GM21423 (cell line): ENCODE data around the gene ADAMTS2.

ENCODE experiments used
- ATAC-seq: cut with Tn5 transposase; IDR thresholded peaks from one replicate; pipeline ENCODE4 v1.9.1; 2021; ENCODE audit warnings: mild to moderate bottlenecking, moderate library complexity; ENCODE audit not compliant: unreplicated experiment

ADAMTS2 gene

DNA sequence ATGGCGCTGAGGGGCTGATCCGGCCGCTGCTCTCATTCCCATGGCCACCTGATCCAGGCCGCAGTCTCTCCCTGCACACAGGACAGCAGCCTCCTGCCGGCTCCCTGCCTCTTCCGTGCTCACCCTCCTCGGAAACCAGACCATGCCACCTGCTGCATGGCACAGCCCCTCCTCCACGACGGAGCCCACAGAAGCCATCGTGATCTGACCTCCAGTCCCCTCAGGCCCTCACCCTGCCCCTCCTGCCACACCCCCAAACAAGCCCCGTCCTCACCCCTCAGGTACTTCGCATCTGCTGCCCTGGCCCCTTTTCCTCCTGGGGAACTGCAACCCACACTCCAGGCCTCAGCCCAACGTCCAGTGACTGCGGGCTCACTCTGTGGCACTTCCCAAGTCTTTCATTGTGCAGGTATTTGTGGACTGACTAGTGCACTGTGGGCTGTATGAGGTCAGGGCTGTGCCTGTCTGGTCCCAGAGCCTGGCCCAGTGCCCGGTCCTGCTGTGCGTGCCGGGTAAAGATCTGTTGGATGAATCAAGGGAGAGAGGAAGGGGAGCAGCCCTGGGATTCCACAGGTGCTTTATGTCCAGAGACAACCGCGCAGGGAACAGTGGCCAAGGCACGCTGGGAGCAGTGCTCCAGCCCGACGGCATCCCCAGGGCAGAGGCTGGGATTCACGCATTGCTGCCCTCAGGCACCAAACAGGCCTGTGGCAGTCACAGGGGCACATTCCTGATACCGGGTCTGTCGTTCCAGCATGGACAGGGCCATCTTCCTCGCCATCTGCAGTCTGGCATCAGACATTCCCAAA, 86.1 kb downstream of the ADAMTS2 start:
- ATAC-seq = no peak

DNA sequence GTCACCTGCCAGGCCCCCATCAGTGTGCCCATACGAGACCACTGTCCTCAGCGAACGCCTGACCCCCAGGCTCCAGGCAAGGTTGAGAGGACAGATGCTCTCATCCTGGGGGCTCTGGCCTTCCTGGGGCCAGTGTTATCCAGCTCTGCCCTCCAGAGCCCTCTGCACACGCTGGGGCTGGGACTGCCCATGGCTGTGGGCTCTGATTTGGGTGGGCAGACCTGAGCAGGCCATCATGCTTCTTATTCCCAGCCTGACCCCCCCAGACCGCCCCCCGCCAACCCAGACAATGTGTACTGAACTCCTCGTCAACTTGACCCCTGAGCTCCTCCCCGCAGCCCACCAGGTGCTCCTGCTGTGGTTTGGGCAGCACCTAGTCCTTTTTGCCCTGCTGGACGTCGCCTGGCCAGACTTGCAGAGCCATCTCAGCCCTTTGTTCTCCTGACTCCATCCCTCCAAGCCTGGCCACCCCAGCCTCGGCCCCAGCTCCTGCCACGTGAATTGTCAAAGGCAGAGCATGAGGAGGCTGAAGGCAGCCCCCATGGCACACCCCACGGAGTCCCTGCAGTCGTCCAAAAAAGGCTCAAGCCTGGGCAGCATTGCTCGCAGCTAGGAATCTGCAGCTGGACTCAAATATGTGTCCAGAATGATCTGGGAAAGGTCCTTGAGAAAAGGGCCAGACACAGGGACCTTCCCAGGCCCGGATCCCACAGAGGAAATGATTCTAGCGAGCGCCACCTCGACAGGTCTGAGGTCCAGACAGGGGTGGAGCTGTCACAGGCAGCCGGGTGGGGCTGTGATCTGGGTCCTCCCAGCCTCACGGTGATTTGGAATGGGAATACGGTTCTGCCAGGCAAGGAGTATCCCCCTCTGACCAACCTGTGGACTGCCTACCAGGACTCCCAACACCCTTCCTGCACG, 87.0 kb downstream of the ADAMTS2 start:
- ATAC-seq = no peak

DNA sequence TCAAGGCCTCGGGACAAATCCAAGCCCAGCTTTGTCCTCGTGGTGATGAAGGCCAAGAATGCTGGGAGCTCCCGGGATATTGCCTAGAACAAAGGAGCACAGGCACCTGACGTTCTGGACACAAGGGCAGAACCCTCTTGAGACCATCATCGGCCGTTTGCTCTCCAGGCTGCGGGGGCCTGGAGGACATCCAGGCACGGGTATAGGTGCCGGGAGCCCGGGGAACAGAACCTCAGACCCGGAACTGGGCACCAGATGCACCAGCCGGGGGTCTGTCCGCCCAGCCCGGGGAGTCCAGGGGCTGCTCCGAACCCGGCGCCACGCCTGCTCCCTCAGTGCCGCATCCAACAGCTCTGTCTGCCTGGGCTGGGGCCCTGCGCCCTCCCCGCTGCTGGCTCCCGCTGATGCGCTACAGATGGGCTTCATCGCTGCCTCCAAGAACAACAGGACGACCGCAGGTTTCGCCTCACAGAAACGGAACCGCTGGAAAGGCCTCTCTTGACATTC, 88.0 kb downstream of the ADAMTS2 start:
- ATAC-seq = no peak

DNA sequence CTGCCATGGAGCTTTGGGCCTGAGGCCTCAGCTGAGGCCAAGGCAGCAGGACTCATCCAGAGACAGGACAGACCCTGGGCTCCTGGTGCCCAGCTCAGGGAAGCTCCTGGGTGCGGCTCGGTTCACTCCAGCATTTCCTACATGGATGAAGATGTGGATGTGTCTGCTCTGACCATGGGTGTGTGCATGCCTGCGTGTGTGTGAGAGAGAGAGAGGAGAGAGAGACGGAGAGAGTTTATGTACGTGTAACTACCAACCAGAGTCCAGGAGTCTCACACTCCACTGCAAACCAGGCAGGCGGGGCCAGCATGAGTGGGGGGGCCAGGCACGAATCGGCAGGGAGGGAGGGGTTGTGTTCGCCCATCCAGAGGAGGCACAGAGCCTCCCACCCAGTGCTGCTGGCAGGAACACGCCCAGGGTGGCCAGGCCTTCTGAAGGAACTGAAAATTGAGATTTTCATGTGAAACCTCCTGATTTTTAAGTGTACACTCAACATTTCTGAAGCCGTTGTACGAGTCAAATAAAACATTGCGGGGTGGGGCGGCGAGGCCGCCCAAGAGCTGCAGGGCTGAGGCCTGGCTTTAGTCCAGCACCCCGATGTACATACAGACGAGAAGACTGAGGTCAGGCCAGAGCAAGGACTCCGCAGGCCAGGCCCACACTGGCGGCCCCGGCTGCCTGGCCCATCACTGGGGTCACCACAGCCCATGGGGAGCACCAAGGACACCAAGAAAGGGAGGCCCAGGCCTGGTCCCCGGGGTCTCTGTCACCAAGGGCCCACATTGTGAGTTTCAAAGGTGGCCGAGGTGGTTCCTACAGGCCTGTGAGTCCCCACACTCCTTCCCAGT, 88.7 kb downstream of the ADAMTS2 start:
- ATAC-seq = no peak

DNA sequence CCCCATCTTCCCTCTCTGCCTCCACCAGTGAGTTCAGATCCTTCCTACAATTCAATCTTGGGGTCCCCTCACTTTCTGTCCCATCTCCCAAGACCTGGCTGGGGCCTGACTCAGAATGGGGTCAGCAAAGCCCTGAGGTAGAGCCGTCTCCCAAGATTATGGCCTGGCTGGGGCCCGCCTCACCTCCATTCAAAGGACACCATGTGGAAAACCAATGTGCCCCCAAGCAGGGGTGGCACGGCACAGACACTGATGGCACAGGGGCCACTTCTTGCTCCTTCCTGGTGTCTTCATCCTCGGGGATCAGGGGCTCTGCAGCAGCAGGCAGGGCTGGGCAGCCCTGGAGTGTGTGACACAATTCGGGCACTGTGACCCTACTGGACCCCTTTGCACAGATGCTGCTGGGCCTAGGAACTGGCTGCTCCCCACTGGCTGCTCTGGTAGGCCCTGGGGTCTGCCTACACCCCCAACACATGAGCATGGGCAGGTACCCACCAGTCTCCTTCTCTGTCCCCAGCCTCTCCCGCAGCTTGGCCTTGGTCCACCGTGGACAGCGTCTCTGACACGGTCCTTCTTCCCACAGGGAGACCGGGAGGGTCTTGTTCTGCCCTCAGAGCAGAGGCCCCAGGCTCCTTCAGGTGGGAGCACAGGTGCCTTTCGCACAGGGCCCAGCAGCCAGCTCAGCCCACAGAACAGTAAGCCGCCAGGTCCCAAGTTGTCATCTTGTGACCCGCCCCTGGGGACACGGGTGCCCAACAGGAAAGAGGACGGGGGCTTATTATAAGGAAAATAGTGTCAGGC, 89.5 kb downstream of the ADAMTS2 start:
- ATAC-seq = no peak

DNA sequence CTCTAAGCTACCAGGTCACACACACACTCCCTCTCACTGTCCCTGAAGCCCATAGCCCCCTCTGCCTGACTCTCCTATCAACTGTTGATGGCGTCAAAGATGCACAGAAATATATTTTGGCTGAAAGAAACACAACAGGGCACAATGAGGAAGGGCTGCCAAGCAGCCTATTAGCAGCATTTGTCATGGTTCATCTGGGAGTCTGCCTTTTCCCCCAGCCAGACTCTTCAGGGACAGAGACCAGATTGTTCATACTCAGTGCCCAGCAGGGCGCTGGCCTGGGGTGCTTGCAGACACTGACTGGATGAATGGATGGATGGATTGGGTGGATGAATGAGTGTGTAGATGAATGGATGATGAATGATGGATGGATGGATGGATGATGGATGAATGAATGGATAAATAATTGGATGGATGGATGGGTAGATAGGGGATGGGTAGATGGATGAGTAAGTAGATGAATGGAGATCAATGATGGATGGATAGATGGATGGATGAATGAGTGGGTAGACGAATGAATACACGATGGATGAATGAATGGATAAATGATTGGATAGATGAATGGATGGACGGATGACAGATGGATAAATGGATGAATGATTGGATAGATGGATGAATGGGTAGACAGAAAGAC, 90.5 kb downstream of the ADAMTS2 start:
- ATAC-seq = no peak

DNA sequence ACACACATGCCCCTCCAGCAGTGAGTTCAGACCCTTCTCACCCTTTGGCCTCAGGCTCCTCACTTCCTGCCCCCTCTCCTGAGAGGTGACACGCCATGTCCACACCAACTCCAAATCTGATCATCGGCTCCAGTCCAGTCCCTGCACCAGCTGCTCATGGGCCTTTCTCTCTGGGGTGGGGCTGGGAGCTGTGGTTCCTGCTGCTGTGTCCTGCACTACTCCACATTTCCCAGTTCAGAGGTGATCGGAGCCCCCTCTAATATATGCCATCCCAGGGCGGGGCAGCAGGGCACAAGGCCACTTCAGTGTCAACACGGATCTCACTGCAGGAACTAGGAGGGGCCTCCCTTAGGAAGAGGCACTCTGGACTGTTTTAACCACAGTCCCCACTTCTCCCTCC, 91.5 kb downstream of the ADAMTS2 start:
- no peak for ATAC-seq

DNA sequence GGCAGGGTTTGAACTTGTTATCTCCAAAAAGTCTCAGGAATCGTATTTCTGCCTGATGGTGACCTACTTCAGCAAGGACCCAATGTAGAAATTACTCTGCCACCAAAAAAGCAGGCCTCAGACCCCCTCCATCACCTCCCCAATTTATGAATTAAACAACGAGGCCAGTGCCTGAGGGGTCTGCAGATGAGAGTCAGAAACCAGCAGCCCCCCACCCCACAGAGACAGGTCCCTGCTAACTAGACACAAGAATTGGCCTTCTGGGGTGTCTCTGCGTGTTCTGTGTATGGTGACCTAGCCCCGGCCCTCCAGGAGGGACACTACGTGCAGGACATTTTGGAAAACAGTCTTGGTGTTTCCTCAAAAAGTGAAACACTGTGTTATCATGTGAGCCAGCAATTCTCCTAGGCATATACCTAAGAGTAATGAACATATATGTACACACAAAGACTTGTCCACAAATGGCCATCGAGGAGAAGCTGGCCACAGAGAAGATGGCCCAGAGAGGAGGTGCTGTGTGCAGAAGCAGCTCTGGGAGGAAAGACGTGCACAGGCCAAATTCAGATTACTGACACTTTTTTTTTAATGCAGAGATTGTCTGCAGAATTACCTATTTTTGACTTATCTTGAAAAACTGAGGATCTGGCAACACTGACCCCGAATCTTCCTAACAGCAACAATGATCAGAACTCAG, 93.8 kb downstream of the ADAMTS2 start:
- no peak for ATAC-seq

DNA sequence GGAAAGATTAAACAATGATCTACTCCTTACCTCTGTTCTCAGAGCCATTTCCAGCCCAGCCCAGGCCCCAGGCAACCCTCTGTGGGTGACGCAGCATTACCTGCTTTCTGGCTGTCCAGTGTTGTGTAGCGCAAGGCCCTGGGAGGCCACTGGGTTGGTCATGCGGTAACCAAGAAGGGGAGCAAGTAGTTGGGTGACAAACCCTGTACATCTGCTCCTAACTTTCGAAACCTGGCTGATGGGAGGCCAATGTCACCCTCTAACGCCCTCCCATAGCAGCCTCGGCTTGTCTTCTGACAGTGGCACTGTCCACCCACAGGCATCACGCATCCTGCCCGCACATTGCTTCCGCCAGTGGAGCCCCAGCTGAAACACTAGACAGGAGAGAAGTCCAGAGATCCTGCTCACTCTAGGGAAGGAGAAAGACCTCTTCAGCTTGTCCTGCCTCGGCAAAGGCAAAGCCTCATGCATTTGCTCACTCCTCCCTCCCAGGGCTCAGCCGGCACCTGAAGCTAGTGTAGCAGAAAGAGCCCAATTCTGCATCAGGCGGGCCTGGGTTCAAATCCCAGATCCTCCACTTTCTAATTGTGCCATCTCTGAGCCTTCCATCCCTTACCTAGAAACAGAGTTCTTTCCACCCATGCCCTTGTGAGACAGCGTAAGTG, 94.6 kb downstream of the ADAMTS2 start:
- no peak for ATAC-seq

DNA sequence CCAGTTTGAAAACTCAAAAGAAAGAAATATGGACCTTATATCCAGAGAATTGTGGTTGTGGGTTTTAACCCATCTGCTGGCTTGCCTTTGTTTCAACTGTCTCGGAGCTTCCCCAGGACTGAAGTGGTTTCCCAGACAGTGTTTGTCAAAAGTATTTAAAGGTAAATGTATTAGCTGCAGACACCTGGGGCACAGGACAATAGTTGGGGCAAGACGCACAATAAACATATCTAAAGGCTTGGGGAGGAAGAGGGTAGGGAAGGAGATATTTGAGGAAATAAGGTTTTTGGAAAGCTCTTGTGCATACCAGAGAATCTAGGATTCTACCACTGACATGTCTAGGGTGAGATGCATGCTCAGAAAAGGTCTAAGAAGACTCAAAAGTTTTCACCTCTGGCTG, 99.0 kb downstream of the ADAMTS2 start:
- ATAC-seq = no peak

DNA sequence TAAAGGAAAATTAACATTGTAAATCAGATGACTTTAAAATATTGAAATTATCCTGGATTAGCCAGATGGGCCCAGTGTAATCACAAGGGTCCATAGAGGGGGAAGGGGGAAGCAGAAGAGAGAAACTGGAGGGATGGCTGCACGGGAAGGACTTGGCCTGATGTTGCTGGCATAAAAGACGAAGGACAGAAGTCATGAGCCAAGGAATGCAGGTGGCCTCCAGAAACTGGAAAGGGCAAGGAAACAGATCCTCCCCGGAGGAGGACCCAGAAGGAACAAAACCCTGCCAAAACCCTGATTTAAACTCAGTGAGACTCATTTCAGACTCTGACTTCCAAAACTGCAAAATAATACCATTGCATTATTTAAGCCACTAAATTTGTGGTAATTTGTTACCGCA, 100.2 kb downstream of the ADAMTS2 start:
- ATAC-seq = no peak

DNA sequence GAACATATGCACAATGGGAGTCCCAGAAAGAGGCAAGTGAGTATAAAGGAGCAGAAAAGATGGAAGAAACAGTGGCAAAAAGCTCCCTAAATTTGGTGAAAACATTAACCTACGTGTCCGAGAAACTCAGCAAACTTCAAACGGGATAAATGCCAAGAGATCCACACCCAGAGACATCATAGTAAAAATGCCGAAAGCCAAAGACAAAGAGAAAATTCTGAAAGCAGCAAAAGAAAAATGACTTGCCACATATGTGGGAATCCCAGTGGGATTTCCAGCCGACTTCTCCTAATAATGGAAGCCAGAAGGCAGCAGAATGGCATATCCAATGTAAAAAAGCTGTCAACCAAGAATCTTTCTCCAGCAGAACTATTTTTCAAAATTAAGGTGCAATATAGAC, 101.2 kb downstream of the ADAMTS2 start:
- ATAC-seq = no peak

DNA sequence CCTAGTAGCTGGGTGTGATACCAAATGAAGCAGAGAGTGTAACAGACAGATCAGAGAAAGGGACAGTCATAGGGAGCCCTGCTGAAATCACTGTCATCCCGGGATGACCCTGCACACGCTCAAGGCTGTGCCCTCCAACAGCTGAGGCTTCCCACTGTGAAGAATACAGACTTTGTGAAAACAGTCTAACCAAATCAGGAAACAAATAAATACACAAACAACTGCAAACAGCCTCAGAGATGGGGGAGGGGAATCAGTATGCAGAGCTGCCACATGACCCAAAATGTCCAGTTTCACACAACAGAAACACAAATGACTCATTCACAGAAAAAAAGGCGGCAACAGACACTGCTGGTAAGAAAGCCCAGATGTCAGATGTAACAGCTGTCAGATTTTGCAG, 101.9 kb downstream of the ADAMTS2 start:
- ATAC-seq = no peak

DNA sequence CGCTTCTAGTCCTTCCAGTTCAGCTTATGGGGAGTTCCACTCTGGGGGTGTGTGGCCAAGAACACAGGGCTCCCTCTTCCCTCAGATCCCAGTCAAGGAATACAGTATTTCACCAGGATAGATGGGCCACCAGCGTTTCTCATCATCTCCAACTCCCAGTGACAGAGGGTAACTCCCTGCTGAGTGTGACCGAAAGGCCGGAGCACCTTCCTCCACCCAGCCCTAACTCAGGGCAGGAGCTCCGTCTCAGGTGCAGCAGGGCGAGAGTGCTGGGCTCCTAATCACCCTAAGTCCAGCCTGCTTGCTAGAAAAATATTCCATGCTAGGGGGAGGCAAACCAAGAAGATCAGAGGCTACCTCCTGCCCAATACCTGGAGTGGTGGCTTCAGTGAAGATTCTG, 102.6 kb downstream of the ADAMTS2 start:
- ATAC-seq = no peak

DNA sequence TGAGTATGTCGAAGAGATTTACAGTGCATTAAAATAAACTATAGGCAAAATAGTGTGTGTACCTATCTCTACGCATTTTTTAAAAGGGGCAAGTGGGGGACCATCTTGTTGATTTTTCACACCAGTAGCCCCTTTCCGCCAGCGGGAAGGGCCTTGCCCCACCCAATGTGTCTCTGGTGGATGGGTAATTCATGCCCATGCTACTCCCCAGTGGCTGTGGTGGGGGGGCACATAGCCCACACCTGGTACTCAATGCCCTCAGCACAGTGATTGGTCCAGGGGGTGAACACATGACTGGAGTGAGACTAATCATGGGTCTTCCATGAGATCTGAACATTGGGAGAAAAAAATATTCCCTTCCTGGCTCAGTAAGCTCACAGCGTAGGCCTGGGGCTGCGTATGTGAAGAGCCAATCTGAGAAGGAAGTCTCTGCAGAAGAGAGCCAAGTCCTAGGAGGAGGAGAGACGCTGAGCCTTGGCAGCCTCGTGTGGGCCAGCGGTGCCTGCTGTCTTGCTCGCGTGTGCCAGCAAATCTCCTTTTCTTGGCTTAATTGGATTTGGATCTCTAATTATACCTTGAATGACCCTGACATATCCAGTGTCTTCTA, 103.4 kb downstream of the ADAMTS2 start:
- ATAC-seq = no peak

DNA sequence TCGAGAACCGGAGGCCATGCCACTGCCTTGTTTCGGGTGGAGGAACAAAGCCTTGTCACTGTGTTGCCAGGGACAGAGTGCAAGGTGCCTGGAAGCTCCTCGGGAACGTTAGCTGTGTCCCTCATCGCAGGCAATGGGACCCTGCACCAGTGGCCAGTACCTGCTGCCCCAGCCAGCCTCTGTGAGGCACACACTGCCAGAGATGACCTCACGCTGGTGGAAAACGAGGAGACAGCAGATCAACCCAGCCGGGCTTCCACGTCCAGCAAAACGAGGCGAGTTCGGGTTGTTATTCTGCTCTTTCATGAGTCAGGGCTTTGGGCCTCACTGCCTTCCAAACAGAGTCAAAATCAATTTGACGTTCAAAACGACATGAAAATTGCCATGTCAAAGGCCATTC, 104.1 kb downstream of the ADAMTS2 start:
- no peak for ATAC-seq

DNA sequence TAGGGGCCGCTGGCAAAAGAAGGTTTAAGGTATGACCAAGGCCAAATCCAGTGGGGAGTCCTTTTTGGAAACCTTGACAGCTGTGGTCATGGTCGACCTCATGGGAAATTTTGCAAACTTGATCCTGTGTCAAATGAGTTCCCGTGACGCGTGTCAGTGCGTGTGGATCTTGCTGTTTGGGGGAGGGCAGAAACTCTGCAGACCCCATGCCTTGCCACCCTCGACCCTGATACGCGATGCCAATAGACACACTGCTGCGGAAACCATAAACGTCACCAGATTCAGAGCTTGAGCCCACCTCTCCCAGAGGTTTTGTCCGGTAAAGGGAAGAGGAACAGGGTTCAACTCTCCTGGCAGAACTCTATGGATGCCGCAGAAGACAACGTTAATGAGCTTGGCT, 104.7 kb downstream of the ADAMTS2 start:
- no peak for ATAC-seq
